SW480 (cell line): Measurements from ENCODE around the gene GMCL2.

ENCODE experiments used
- DNase-seq: peaks from one replicate; pipeline ENCODE4 v3.0.0-alpha.2; 2016; ENCODE audit warnings: low spot score

The GMCL2 gene

GRCh38 chr5:178221282-178221681, 34.1 kb upstream of the GMCL2 start:
- DNase-seq = no peak

DNA sequence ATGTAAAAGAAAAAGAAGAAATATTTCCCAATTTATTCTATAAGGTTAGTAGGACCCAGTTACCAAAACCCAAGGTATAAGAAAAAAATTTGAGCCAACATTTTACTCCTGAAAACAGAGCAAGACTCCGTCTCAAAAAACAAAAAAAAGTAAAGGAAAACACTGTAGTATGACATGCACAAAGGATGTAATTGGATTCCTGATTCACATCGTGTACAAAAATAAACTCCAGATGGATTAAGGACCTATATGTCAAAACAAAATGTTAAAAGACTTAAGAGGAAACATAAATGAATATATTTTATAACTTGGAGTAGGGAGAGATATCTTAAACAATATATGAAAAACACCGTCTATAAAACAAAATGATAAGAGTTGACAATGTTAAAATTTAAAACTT, 31.7 kb upstream of the GMCL2 start:
- DNase-seq = no peak

- no peak for DNase-seq
These were observed 31.1 kb upstream of the GMCL2 start for GRCh38 chr5:178218237-178218776.

GRCh38 chr5:178216779-178217178, 29.6 kb upstream of the GMCL2 start:
- DNase-seq = no peak

DNA sequence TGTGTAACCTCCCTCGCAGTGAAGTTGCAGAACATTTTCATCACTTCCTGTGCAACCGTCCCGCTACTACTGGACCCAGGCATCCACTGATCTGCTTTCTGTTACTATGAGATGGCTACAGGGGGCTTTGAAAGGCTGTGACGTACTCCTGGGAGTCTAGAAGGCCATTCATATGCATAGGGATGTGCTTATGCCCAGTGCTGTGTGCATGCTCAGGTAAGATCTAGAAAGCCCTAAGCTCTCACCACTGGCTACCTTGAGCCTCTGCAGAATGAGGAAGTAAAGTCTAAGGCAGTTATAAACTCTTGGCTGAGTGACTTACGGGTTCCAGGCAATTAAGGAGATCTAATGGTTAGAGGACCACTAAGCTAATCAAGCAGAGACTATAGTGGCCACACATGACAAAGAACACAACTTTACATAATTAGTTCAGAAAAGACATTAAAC, 28.9 kb upstream of the GMCL2 start:
- DNase-seq = no peak

GRCh38 chr5:178215280-178216002, 28.3 kb upstream of the GMCL2 start:
- DNase-seq = no peak

- DNase-seq = no peak
These were observed 27.1 kb upstream of the GMCL2 start for GRCh38 chr5:178214160-178214803.

DNA sequence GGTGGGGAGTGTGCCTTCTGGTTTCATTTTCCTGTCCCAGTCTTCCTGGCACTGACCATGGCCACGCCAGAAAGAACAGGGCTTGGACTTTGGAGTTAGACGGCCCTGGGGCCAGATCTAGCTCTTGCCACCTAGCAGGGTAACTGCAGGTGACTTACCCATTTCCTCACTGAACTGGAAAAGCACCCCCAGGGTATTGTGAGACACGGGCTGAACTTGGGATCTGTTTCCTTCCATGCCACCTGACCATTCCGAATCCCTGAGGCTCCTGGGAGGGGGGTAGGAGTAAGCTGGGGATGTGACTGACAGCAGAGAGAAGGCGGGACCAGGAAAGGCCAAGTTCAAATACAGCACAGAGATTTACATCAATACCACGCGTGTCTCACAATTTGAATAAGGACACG, 26.6 kb upstream of the GMCL2 start:
- DNase-seq = no peak

DNA sequence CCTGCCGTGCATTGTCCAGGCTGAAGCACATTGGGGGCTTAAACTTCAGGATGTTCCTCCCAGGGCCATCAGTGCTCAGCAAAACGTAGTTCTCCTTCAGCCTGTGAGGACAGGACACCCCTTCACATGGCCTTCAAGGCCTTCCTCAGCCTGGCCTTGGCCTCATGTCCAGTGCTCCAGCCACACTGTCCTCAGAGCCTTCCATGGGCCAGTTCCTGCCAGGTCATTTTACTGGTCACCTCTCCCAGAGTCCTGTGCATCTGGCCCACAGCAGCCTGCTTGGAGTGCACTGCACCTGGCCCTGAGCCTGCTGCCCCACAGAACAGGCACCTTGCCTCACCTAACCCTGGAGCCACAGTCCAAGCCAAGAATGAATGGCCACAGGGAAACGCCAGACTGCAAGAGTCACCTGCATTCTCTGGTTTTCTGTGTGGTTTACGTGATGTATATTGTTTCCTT, 25.9 kb upstream of the GMCL2 start:
- no peak for DNase-seq

DNA sequence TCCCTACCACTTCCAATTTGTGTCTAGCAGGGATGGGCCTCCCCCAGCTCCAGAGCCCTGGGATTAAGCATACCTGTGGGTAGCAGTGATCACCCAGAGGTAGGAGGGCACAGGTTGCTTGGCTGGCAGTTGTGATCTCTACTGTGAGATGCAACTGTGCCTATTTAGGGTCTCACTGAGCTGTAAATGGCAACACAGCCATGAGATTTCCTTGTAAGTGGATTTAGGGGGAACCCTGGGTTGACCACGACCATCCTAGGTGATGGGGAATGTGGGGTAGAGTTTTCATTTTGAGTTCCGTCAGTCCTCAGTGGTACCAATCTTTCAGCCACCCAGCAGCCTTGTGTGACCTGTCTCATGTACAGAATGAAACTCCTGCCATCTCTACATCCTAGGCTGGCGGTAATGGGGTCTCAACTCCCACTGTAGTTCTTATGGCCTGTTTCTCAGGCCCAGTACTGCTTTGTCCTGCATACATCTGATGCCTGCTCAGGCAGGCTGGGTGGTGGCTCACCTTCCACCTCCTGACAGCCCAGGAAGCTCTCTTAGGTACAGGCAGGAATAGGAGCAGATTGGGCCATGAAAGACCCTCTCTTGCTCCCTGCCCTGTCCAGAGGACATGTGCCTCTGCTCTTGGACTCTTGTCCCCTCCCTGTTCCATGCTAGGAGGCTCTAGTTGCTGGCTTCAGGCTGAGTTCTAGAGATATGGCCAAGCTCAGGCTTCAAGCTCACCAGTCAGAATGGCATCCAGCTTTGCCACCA, 25.3 kb upstream of the GMCL2 start:
- DNase-seq = no peak

DNA sequence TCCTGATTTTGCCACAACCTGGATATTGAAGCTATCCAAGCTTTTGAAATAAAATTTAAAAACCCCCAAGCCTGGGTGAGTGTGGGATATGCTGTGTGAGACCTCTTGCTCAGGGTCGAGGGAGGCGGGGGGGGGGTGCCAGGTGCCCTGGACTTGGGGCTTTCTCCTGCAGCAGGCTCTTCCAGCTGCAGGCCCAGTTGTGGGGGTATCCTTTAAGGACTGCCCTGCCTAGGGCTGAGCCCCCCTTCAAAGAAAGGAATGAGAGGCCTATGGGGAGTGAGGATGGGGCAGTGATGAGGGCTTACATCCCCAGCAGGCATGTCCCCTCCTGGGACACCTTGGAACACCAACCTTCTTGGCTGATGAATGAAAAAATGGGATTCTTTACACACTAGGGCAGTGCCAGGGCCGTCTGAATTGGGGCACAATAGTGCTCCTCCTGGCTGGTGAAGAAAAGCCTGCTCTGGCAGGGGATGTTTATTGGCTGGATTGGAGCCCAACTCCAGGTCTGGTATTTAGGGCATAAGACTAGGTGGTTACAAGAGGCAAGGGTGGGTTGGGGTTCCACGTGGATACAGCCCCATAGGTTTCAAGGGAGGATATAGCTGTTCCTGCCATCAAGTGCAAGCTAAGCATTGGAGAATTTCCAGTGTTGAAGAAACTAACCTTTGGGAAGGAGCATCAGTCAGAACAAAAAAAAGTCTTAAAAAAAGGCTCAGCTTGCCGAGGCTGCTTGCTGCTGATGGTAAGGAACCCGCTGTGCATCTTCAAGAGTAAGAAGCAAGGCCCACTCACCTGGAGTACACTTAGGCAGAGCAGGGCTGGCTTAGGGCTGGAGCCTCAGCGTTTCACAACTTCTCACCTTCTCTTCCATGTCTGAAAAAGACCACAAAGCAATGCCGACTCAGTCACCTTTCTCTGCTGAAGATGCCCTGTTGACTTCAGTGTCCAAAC, 24.2 kb upstream of the GMCL2 start:
- no peak for DNase-seq

DNA sequence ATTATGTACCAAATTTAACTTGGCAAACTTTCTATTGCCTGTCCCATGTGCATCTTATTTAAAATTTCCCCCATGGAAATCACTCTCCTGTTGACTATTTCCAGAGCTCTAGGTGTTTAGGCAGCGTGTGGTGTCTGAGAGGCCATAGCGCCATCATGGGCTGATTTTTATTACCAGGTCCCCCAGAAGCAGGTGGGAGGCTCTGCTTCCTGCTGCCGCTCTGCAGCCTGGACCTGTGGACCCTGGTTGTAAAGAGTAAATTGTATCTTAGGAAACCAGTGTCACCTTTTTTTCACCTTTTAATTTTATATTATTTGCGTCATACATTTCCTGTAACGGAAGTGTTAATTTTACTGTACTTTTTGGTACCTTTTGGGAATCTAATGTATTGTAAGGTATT, 23.5 kb upstream of the GMCL2 start:
- no peak for DNase-seq

GRCh38 chr5:178210073-178210535, 22.9 kb upstream of the GMCL2 start:
- no peak for DNase-seq

DNA sequence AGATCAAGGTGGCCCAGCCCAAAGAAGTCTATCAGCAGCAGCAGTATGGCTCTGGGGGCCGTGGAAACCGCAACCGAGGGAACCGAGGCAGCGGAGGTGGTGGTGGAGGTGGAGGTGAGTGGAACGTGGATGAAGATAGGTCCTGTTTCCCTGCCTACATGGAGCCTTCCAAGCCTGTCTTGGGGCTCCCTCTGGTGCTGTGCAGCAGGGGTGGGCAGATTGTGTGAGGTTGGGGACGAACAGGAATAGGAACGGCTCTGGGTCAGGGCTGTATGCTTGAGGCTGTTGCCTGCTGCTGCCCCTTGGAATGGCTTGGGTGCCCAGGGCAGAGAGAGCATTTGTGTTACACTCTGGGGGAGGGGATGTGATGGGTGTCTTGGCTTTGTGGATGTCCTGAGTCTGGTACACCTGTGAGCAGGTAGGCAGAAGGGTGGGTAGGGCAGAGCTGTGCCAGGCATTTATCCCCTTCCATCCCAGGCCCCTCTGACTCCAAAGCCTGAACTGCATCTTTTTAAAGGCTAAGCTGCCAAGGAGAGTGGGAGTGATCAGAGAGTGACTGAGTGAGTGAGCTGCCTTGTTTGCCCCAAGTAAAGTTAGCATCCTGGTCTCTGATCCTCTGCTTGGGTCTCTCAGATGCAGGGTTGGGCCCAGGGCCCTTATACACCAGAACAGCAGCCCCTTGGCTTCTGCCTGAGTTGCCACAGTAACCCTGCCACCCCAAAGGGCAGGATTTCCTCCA, 22.3 kb upstream of the GMCL2 start:
- DNase-seq = no peak

GRCh38 chr5:178208540-178209227, 21.5 kb upstream of the GMCL2 start:
- DNase-seq = no peak

DNA sequence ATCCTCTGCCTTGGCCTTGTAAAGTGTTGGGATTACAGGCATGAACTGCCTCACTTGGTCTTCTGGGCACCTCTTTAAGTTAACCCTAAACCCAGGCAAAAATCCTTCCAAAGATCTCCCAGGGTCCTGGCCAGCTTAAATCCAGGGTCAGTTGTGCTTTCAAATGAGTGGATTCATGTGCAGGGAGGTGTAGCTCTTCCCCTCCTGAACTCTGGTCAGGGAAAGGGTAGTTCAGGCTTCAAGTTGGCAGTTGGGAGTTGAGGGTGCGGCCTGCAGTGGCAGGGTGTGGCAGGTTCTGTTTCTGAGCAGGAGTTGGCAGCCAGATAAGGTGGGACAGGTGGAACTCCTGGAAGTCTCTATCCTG, 20.7 kb upstream of the GMCL2 start:
- DNase-seq = no peak

DNA sequence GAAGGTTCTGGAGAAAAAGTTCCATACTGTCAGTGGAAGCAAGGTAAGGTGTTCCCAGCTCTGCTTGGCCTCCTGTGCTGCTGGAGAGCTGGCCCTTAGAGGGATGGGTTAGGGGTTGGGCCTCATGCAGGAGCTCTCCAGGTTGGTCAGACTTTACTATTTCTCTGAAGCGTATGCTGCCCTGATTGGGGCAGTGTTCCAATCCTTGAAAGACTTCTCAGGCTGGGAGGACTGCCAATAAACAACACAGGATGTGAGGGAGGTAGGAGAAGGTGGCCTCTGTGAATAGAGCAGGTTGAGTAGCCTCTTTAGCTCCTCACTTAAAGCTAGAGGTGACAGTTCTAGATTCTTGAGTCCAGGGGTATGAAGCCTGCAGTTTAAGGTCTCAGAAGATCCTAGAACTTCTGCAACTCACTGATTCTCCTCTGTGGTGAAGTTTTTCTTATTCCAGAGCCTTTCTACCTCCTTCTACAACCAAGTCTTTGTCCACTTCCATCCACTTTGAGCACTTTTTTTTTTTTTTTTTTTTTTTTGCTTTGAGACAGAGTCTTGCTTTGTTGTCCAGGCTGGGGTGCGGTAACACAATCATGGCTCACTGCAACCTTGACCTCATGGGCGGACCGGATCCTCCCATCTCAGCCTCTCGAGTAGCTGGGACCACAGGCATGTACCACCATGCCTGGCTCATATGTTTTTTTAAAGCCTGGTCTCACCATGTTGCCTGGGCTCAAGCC, 20.2 kb upstream of the GMCL2 start:
- DNase-seq = no peak

DNA sequence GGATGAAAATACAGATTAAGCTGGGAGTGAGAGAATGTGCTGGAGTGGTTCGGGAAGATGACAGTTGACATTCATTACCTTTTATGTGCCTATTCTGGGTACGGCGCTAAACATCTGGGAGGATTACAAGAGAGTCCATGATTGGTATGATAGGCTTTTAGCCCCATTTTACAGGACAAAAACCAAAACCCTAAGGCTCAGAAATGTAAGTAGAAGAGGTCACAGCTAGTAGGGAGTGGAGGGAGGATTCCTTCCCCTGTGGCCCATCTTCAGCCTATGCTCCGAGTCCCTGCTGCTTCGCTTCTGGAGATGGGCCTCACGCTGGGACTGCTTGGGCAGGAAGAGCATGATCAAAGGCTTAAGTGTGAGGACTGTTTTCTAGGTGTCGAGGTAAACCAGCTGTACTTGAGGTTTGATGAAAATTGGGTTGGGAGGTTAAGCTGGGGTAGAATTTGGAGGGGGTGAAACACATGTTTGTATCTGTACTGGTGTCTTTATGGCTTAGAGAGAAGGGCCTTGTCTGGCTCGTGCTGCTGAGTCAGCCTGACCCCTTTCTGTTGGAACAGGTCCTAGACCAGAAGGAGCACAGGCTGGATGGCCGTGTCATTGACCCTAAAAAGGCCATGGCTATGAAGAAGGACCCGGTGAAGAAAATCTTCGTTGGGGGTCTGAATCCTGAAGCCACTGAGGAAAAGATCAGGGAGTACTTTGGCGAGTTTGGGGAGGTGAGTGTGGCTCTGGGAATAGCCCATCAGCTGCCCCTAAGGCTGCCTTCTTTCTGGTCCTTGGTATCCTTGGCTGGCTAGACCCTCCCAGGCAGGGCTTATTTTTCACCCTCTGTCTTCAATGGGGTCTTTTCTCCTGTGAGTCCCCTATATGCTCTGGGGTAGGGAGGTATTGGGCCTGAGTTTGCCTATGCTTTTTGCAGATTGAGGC, 19.3 kb upstream of the GMCL2 start:
- no peak for DNase-seq

DNA sequence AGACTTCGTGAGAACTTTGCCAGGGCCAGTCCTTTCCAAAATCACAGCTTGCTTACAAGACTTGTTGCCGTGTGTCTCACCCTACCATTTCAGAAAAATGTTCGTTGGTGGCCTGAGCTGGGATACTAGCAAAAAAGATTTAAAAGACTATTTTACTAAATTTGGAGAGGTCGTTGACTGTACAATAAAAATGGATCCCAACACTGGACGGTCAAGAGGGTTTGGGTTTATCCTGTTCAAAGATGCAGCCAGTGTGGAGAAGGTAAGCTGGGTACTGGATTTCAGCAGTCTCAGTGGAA, 18.5 kb upstream of the GMCL2 start:
- no peak for DNase-seq
